ENCODE data around the gene HHLA2.

DNA sequence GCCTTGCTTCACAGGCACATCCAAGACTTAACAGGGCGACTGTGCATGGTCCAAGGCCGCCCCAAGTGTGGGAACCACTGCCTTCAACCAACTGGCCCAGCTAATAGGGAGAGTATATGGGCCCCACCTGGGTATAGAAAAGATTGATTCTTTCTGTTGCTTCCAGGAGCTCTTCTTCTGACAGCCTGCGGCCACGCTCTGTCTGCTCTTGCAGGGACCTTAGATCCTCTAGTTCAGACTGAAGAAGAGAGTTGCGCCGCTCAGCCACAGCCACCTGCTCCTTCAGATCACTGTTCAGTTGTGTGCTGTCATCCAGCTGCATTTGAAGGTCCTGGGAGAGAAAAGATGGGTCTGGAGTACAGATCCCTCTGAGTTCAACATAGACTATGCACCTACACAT lies 102.2 kb downstream of the HHLA2 start:
- no peak for TF ChIP-seq POLR2AphosphoS5 (IDR thresholded peaks at IDR 0.05; ENCODE audit: borderline replicate concordance, low read depth, low read length)
- TF ChIP-seq EZH2 (IDR thresholded peaks at IDR 0.05), result no peak

All from SK-N-MC (cell line).